Ishikawa (cell line): ENCODE data around the gene CATSPERZ.

Experiments
- CEBPB ChIP-seq: IDR thresholded peaks from 2 replicates; pipeline ENCODE4 v1.6.1; 2012
- CREB1 ChIP-seq: IDR thresholded peaks from 2 replicates; pipeline ENCODE4 v1.6.1; 2012; ENCODE audit warnings: low read depth
- EGR1 ChIP-seq: IDR thresholded peaks from 2 replicates; pipeline ENCODE4 v1.6.1; 2012
- EP300 ChIP-seq: IDR thresholded peaks from 2 replicates; pipeline ENCODE4 v1.6.1; 2012; ENCODE audit warnings: borderline replicate concordance
- RAD21 ChIP-seq: IDR thresholded peaks from 2 replicates; pipeline ENCODE4 v1.6.1; 2012; ENCODE audit warnings: low read depth
- TAF1 ChIP-seq: IDR thresholded peaks from 2 replicates; pipeline ENCODE4 v1.6.1; 2012; ENCODE audit warnings: low read depth, mild to moderate bottlenecking
- TCF12 ChIP-seq: IDR thresholded peaks from 2 replicates; pipeline ENCODE4 v1.6.1; 2012; ENCODE audit warnings: low read depth
- USF1 ChIP-seq: IDR thresholded peaks from 2 replicates; pipeline ENCODE4 v1.6.1; 2012
- YY1 ChIP-seq: IDR thresholded peaks from 2 replicates; pipeline ENCODE4 v1.6.1; 2012; ENCODE audit warnings: low read depth
- TF ChIP-seq, protein P1 (sequence below): IDR thresholded peaks from 2 replicates; pipeline ENCODE4 v1.6.1; 2012; ENCODE audit warnings: low read depth, mild to moderate bottlenecking
- TF ChIP-seq, protein P2 (sequence below): IDR thresholded peaks from 2 replicates; pipeline ENCODE4 v1.6.1; 2012

GRCh38 chr11:64260147-64260708 is 39.9 kb upstream of the CATSPERZ start:
- TF ChIP-seq, protein P1, sequence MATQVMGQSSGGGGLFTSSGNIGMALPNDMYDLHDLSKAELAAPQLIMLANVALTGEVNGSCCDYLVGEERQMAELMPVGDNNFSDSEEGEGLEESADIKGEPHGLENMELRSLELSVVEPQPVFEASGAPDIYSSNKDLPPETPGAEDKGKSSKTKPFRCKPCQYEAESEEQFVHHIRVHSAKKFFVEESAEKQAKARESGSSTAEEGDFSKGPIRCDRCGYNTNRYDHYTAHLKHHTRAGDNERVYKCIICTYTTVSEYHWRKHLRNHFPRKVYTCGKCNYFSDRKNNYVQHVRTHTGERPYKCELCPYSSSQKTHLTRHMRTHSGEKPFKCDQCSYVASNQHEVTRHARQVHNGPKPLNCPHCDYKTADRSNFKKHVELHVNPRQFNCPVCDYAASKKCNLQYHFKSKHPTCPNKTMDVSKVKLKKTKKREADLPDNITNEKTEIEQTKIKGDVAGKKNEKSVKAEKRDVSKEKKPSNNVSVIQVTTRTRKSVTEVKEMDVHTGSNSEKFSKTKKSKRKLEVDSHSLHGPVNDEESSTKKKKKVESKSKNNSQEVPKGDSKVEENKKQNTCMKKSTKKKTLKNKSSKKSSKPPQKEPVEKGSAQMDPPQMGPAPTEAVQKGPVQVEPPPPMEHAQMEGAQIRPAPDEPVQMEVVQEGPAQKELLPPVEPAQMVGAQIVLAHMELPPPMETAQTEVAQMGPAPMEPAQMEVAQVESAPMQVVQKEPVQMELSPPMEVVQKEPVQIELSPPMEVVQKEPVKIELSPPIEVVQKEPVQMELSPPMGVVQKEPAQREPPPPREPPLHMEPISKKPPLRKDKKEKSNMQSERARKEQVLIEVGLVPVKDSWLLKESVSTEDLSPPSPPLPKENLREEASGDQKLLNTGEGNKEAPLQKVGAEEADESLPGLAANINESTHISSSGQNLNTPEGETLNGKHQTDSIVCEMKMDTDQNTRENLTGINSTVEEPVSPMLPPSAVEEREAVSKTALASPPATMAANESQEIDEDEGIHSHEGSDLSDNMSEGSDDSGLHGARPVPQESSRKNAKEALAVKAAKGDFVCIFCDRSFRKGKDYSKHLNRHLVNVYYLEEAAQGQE: no peak
- TF ChIP-seq, protein P2, sequence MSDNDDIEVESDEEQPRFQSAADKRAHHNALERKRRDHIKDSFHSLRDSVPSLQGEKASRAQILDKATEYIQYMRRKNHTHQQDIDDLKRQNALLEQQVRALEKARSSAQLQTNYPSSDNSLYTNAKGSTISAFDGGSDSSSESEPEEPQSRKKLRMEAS: no peak
- TF ChIP-seq TAF1: no peak
- no peak for TF ChIP-seq CREB1
- TF ChIP-seq EGR1: no peak
- TF ChIP-seq EP300: no peak
- TF ChIP-seq CEBPB: no peak
- TF ChIP-seq YY1: no peak
- no peak for TF ChIP-seq USF1
- TF ChIP-seq RAD21: no peak
- TF ChIP-seq TCF12: no peak
